ENCODE results near the gene SLC25A28. TPM values are rescaled to one million over a fixed set of nuclear protein-coding genes. Genes with fewer than 3 reads are reported as not detected.

SLC25A28 gene
- total RNA-seq, 2 donors from 2014 or later, result 38.2 to 46.4 TPM

Other genes starting within 250 kb of the SLC25A28 start
- gene GOT1, start 189.8 kb downstream of the SLC25A28 start, total RNA-seq, result 100 to 1,000 TPM; 404 to 437 TPM
- gene NKX2-3, start 87.5 kb downstream of the SLC25A28 start, total RNA-seq, result not detected
- gene ENTPD7, start 39.1 kb upstream of the SLC25A28 start, total RNA-seq, result 1 to 10 TPM; 3.0 to 6.2 TPM
- gene COX15, start 111.7 kb upstream of the SLC25A28 start, total RNA-seq, result 10 to 100 TPM; 22.7 to 23.3 TPM
- gene CUTC, start 111.8 kb upstream of the SLC25A28 start, total RNA-seq, result 10 to 100 TPM; 18.9 to 23.4 TPM
- gene ABCC2, start 162.2 kb upstream of the SLC25A28 start, total RNA-seq, result under 1 TPM; 0.53 to 0.94 TPM

All from left cardiac atrium (tissue), 2 donors.